ENCODE results near the gene SKOR1.

GRCh38 chr15:67828278-67828968, 3.1 kb downstream of the SKOR1 start:
- no peak for TF ChIP-seq EZH2phosphoT487 (IDR thresholded peaks at IDR 0.05; ENCODE audit: borderline replicate concordance)
- no peak for TF ChIP-seq MAX (IDR thresholded peaks at IDR 0.05)
- no peak for TF ChIP-seq SIN3A (IDR thresholded peaks at IDR 0.05; ENCODE audit: low read depth)
- no peak for TF ChIP-seq CEBPB (IDR thresholded peaks at IDR 0.05; ENCODE audit: low read depth)
- no peak for TF ChIP-seq EZH2 (IDR thresholded peaks at IDR 0.05)
- TF ChIP-seq ELF1 (IDR thresholded peaks at IDR 0.05; ENCODE audit: borderline replicate concordance, low read depth) = no peak

Data from HCT116 (cell line).